ENCODE results near the gene POU2AF1. TPM values are rescaled to one million over a fixed set of nuclear protein-coding genes. Genes with fewer than 3 reads are reported as not detected.

POU2AF1 gene
- total and polyA plus RNA-seq, 2 donors (not counting 1 experiment from before 2014, with no cell fraction given), result 0.17 TPM; not detected in 1

GRCh38 chr11:111391328-111392124, 12.5 kb upstream of the POU2AF1 start:
- TF ChIP-seq EZH2 (IDR thresholded peaks at IDR 0.05; ENCODE audit: low read length, missing control alignments) (no peak), CTCF (conservative IDR thresholded peaks at IDR 0.05 in 1 of 2, IDR thresholded peaks at IDR 0.05 in 1 of 2; ENCODE audit: low read depth in 1 of 2, low read length in 2 of 2) (no peak)
- no peaks in the 10 kb centered on the region for H3K79me2 ChIP-seq (ENCODE audit: control insufficient read depth, insufficient read depth, low read length)
- no peaks in the 10 kb centered on the region for H3K27me3 ChIP-seq (ENCODE audit: control insufficient read depth, insufficient read depth, low read length)
- no peak overlapping the region for H3K9ac ChIP-seq (ENCODE audit: insufficient read depth, low read length)
- no peaks in the 10 kb centered on the region for H3K9me3 ChIP-seq (ENCODE audit: control insufficient read depth, insufficient read depth, low read depth, low read length)
- no peaks in the 10 kb centered on the region for H4K20me1 ChIP-seq (ENCODE audit: control insufficient read depth, extremely low read depth, insufficient read depth, low read length)
- H2AFZ ChIP-seq (ENCODE audit: low read length), result no peak overlapping the region
- no peak overlapping the region for H3K4me3 ChIP-seq (replicated peaks in 1 of 4; ENCODE audit: control extremely low read depth in 1 of 4, insufficient read depth in 1 of 4, low read depth in 3 of 4, low read length in 4 of 4)
- H3K4me2 ChIP-seq (ENCODE audit: extremely low read depth, insufficient read depth, low read length), result no peak overlapping the region
- H3K4me1 ChIP-seq (ENCODE audit: control insufficient read depth, extremely low read depth, insufficient read depth, low read length), result no peaks in the 10 kb centered on the region
- no peaks in the 10 kb centered on the region for H3K36me3 ChIP-seq (ENCODE audit: control insufficient read depth, insufficient read depth, low read length)
- DNase-seq (ENCODE audit: low read depth in 2 of 2), result no peak
- no peak overlapping the region for H3K27ac ChIP-seq (ENCODE audit: insufficient read depth, low read length)

GRCh38 chr11:111388842-111389241, 9.8 kb upstream of the POU2AF1 start:
- Histone ChIP-seq H3K4me2 (ENCODE audit: extremely low read depth, insufficient read depth, low read length) (no peak overlapping the region), H3K9ac (ENCODE audit: insufficient read depth, low read length) (no peak overlapping the region), H3K27ac (ENCODE audit: insufficient read depth, low read length) (no peak overlapping the region), H3K9me3 (ENCODE audit: control insufficient read depth, insufficient read depth, low read depth, low read length) (no peaks in the 10 kb centered on the region), H3K4me1 (ENCODE audit: control insufficient read depth, extremely low read depth, insufficient read depth, low read length) (no peaks in the 10 kb centered on the region), H4K20me1 (ENCODE audit: control insufficient read depth, extremely low read depth, insufficient read depth, low read length) (no peaks in the 10 kb centered on the region), H3K4me3 (replicated peaks in 1 of 4; ENCODE audit: control extremely low read depth in 1 of 4, insufficient read depth in 1 of 4, low read depth in 3 of 4, low read length in 4 of 4) (no peak overlapping the region), H3K79me2 (ENCODE audit: control insufficient read depth, insufficient read depth, low read length) (no peaks in the 10 kb centered on the region), H3K27me3 (ENCODE audit: control insufficient read depth, insufficient read depth, low read length) (no peaks in the 10 kb centered on the region), H3K36me3 (ENCODE audit: control insufficient read depth, insufficient read depth, low read length) (no peaks in the 10 kb centered on the region), H2AFZ (ENCODE audit: low read length) (no peak overlapping the region)
- no peak for DNase-seq (ENCODE audit: low read depth in 2 of 2)
- no peak for TF ChIP-seq EZH2 (IDR thresholded peaks at IDR 0.05; ENCODE audit: low read length, missing control alignments)
- TF ChIP-seq CTCF (conservative IDR thresholded peaks at IDR 0.05 in 1 of 2, IDR thresholded peaks at IDR 0.05 in 1 of 2; ENCODE audit: low read depth in 1 of 2, low read length in 2 of 2), result no peak

- peak in 1 of 2 donors; percentile 13 for DNase-seq (ENCODE audit: low read depth in 2 of 2)
- H3K79me2 ChIP-seq (ENCODE audit: control insufficient read depth, insufficient read depth, low read length), result no peaks in the 10 kb centered on the region
These were observed 9.3 kb upstream of the POU2AF1 start for GRCh38 chr11:111388420-111388819.

More at GRCh38 chr11:111388420-111388819, 9.3 kb upstream of the POU2AF1 start:
- H3K4me3 ChIP-seq (replicated peaks in 1 of 4; ENCODE audit: control extremely low read depth in 1 of 4, insufficient read depth in 1 of 4, low read depth in 3 of 4, low read length in 4 of 4), result no peak overlapping the region
- H3K36me3 ChIP-seq (ENCODE audit: control insufficient read depth, insufficient read depth, low read length), result no peaks in the 10 kb centered on the region
- TF ChIP-seq EZH2 (IDR thresholded peaks at IDR 0.05; ENCODE audit: low read length, missing control alignments) (no peak), CTCF (conservative IDR thresholded peaks at IDR 0.05 in 1 of 2, IDR thresholded peaks at IDR 0.05 in 1 of 2; ENCODE audit: low read depth in 1 of 2, low read length in 2 of 2) (no peak)
- H3K9me3 ChIP-seq (ENCODE audit: control insufficient read depth, insufficient read depth, low read depth, low read length), result no peaks in the 10 kb centered on the region
- no peak overlapping the region for H3K9ac ChIP-seq (ENCODE audit: insufficient read depth, low read length)
- no peaks in the 10 kb centered on the region for H3K27me3 ChIP-seq (ENCODE audit: control insufficient read depth, insufficient read depth, low read length)
- no peaks in the 10 kb centered on the region for H4K20me1 ChIP-seq (ENCODE audit: control insufficient read depth, extremely low read depth, insufficient read depth, low read length)
- no peaks in the 10 kb centered on the region for H3K4me1 ChIP-seq (ENCODE audit: control insufficient read depth, extremely low read depth, insufficient read depth, low read length)
- no peak overlapping the region for H2AFZ ChIP-seq (ENCODE audit: low read length)
- no peak overlapping the region for H3K4me2 ChIP-seq (ENCODE audit: extremely low read depth, insufficient read depth, low read length)
- no peak overlapping the region for H3K27ac ChIP-seq (ENCODE audit: insufficient read depth, low read length)
